B cell (primary cell): Measurements from ENCODE around the gene ZNF189. TPM values are rescaled to one million over a fixed set of nuclear protein-coding genes. Genes with fewer than 3 reads are reported as not detected.

ENCODE experiments used
- ATAC-seq: fragments of 200-7000 bp; cut with Tn5 transposase; one replicate; pipeline ENCODE4 v1.10.0; 2021; ENCODE audit warnings: low read depth, mild to moderate bottlenecking, moderate number of reproducible peaks, moderate library complexity
- CTCF ChIA-PET: fragments of 350-600 bp; sonication (Branson Sonifier 250); formaldehyde crosslinking; loops from one replicate; lab custom pipeline; 2021; ENCODE audit warnings: antibody characterized with exemption, inconsistent platforms; lab: Charles Lee
- POLR2A ChIA-PET: fragments of 350-600 bp; sonication (Branson Sonifier 250); formaldehyde crosslinking; loops from one replicate; lab custom pipeline; 2021; ENCODE audit warnings: antibody characterized with exemption; lab: Charles Lee
- DNase-seq: peaks from one replicate; pipeline ENCODE4 v3.0.0; 2013
- H2AFZ ChIP-seq: 2 replicates; pipeline ENCODE4 v1.6.1; 2012; ENCODE audit warnings: mild to moderate bottlenecking, low read depth, low read length; ENCODE audit not compliant: insufficient read depth, poor library complexity, severe bottlenecking
- H3K27ac ChIP-seq, 2 donors: 1 replicate in 1 of 2; 2 replicates in 1 of 2; pipeline ENCODE4 v1.5.1; 2012 to 2013; ENCODE audit warnings: low read length in 2 of 2, mild to moderate bottlenecking in 2 of 2, moderate library complexity in 1 of 2
- H3K27me3 ChIP-seq, 4 experiments: fragments of 200-600 bp in 1 of 4; sonication (generic) in 1 of 4; replicated peaks in 1 of 4; 1 replicate in 2 of 4; 2 replicates in 2 of 4; pipeline versions ENCODE4 v1.6.1 to v1.7.0; 2013 to 2016; ENCODE audit warnings: low read length in 3 of 4, mild to moderate bottlenecking in 2 of 4, mixed read lengths in 1 of 4, moderate library complexity in 1 of 4; ENCODE audit not compliant: insufficient read depth in 4 of 4, control insufficient read depth in 3 of 4; ENCODE audit errors: control extremely low read depth in 1 of 4
- H3K36me3 ChIP-seq, 2 experiments: replicated peaks in 1 of 2; 1 replicate in 1 of 2; 2 replicates in 1 of 2; pipeline versions ENCODE4 v1.6.1 to v1.7.1; 2013; ENCODE audit warnings: low read length in 1 of 2; ENCODE audit not compliant: insufficient read depth in 2 of 2, control insufficient read depth in 1 of 2; ENCODE audit errors: control extremely low read depth in 1 of 2, extremely low read depth in 1 of 2
- H3K4me1 ChIP-seq, 2 donors: fragments of 200-600 bp in 1 of 2; sonication (generic) in 1 of 2; 1 replicate in 1 of 2; 2 replicates in 1 of 2; pipeline versions ENCODE4 v1.5.1 to v1.6.1; 2013 to 2017; ENCODE audit warnings: low read length in 2 of 2; ENCODE audit not compliant: control insufficient read depth in 2 of 2, insufficient read depth in 2 of 2
- H3K4me2 ChIP-seq: replicated peaks from 2 replicates; pipeline ENCODE3; 2012; ENCODE audit warnings: mild to moderate bottlenecking, low read depth, low read length; ENCODE audit not compliant: poor library complexity, severe bottlenecking
- H3K4me3 ChIP-seq, 5 experiments: fragments of 200-600 bp in 1 of 5; sonication (generic) in 1 of 5; 1 replicate in 3 of 5; 2 replicates in 2 of 5; pipeline versions ENCODE4 v1.5.1 to v1.7.0; 2011 to 2016; ENCODE audit warnings: low read length in 4 of 5, mild to moderate bottlenecking in 4 of 5, low read depth in 2 of 5, control low read depth in 1 of 5, moderate library complexity in 1 of 5; ENCODE audit not compliant: insufficient read depth in 1 of 5; ENCODE audit errors: control extremely low read depth in 1 of 5, extremely low read depth in 1 of 5
- H3K79me2 ChIP-seq: fragments of 200-600 bp; sonication (generic); one replicate; pipeline ENCODE4 v1.6.0; 2016; ENCODE audit warnings: low read length; ENCODE audit not compliant: control insufficient read depth, insufficient read depth
- H3K9ac ChIP-seq: fragments of 200-600 bp; sonication (generic); 2 replicates; pipeline ENCODE4 v1.6.1; 2017; ENCODE audit warnings: mild to moderate bottlenecking, low read length, moderate library complexity
- H3K9me3 ChIP-seq, 3 donors: one replicate each; pipeline versions ENCODE4 v1.6.1 to v1.7.1; 2013; ENCODE audit warnings: low read length in 2 of 3; ENCODE audit not compliant: control insufficient read depth in 2 of 3, insufficient read depth in 1 of 3; ENCODE audit errors: control extremely low read depth in 1 of 3
- H4K20me1 ChIP-seq: 2 replicates; pipeline ENCODE4 v1.6.0; 2012; ENCODE audit warnings: mild to moderate bottlenecking, low read length; ENCODE audit not compliant: insufficient read depth, control insufficient read depth, poor library complexity, severe bottlenecking
- H3K27ac Mint-ChIP-seq: one replicate; pipeline ENCODE4 v1.8.0; 2021; ENCODE audit warnings: mixed read lengths
- H3K27me3 Mint-ChIP-seq: one replicate; pipeline ENCODE4 v1.8.0; 2021; ENCODE audit warnings: mixed read lengths
- H3K4me1 Mint-ChIP-seq: one replicate; pipeline ENCODE4 v1.8.0; 2021; ENCODE audit warnings: mixed read lengths
- H3K4me3 Mint-ChIP-seq: one replicate; pipeline ENCODE4 v1.8.0; 2021; ENCODE audit warnings: mixed read lengths
- H3K9me3 Mint-ChIP-seq: one replicate; pipeline ENCODE4 v1.8.0; 2022; ENCODE audit warnings: mixed read lengths; ENCODE audit not compliant: insufficient read depth
- EZH2 ChIP-seq: IDR thresholded peaks from 2 replicates; pipeline ENCODE4 v1.6.1; 2012; ENCODE audit warnings: borderline replicate concordance, low read depth, mild to moderate bottlenecking, moderate library complexity, low read length; ENCODE audit not compliant: insufficient read depth, poor library complexity, severe bottlenecking
- WGBS: methylation state at CpG from one replicate; pipeline ENCODE4 v1.1.5; 2013; ENCODE audit warnings: missing lambda C conversion rate; ENCODE audit not compliant: insufficient coverage; 5-methylcytosine and 5-hydroxymethylcytosine counted together
- intact Hi-C: fragments of 100-400 bp; cut with micrococcal nuclease; formaldehyde crosslinking; loops from one replicate; pipeline ENCODE4 v1.10.0; 2022
- polyA plus RNA-seq: library from polyadenylated mRNA; depleted of rRNA; stranded (reverse); fragments of >200 nt; gene quantifications from 2 replicates; pipeline ENCODE4 v1.2.3, GENCODE V29; 2012
- total RNA-seq, 2 donors: library from RNA; stranded (reverse); fragments of 120-200 nt in 1 of 2; gene quantifications; 1 replicate in 1 of 2; 2 replicates in 1 of 2; pipeline versions ENCODE4 v1.2.3 to v1.2.4, GENCODE V29; 2013 to 2022
- TF ChIP-seq, protein P1 (sequence below): fragments of 200-600 bp; IDR thresholded peaks from one replicate; pipeline ENCODE4 v1.8.0; 2022; ENCODE audit warnings: antibody characterized with exemption, mild to moderate bottlenecking

ZNF189 gene
- total and polyA plus RNA-seq, 2 donors (not counting 1 experiment from before 2014, with no cell fraction given) = 4.0 to 25.7 TPM

DNA sequence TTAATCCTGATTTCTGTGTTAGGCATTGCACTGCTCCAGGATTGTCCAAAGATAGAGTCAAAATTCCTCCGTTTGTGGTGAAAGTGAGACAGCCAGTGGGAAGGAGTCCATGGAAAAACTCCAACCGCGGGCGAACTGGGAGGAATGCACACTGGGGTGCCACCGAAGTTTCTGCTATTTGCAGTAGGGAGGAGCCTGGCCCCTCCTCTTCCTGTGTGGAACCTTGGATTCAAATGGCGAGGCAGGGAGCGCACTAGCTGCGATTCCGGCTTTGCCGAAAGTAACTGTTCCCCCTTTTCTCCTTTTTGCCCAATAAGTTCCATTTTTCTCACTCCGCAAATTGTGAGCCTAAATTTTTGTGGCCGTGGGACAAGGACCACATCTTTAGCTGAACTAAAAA is 23.1 kb upstream of the ZNF189 start:
- WGBS = 92% methylated on average over 12 of the region's 12 CpGs
- Histone ChIP-seq H3K4me2 (no peak overlapping the region), H3K27ac (no peak overlapping the region), H3K36me3 (no peaks in the 10 kb centered on the region), H3K9ac (no peak overlapping the region), H2AFZ (no peak overlapping the region), H3K27me3 (no peaks in the 10 kb centered on the region), H3K4me3 (no peak overlapping the region), H4K20me1 (no peaks in the 10 kb centered on the region), H3K4me1 (no peaks in the 10 kb centered on the region), H3K79me2 (no peaks in the 10 kb centered on the region), H3K9me3 (peaks cover 0 to 2% (median 0%) of the 10 kb centered on the region in 3 donors)
- intact Hi-C loops = no loop called here
- H3K4me3 Mint-ChIP-seq = no peak overlapping the region
- H3K4me1 Mint-ChIP-seq = no peaks in the 10 kb centered on the region
- H3K27ac Mint-ChIP-seq = no peak overlapping the region
- POLR2A ChIA-PET = no interaction called here
- no peak for TF ChIP-seq EZH2
- TF ChIP-seq, protein P1, sequence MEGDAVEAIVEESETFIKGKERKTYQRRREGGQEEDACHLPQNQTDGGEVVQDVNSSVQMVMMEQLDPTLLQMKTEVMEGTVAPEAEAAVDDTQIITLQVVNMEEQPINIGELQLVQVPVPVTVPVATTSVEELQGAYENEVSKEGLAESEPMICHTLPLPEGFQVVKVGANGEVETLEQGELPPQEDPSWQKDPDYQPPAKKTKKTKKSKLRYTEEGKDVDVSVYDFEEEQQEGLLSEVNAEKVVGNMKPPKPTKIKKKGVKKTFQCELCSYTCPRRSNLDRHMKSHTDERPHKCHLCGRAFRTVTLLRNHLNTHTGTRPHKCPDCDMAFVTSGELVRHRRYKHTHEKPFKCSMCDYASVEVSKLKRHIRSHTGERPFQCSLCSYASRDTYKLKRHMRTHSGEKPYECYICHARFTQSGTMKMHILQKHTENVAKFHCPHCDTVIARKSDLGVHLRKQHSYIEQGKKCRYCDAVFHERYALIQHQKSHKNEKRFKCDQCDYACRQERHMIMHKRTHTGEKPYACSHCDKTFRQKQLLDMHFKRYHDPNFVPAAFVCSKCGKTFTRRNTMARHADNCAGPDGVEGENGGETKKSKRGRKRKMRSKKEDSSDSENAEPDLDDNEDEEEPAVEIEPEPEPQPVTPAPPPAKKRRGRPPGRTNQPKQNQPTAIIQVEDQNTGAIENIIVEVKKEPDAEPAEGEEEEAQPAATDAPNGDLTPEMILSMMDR = no peak
- H3K9me3 Mint-ChIP-seq = peaks cover 2% of the 10 kb centered on the region
- peaks cover 43% of the 10 kb centered on the region for H3K27me3 Mint-ChIP-seq
- ATAC-seq (no peak), DNase-seq (no peak)
- CTCF ChIA-PET = no interaction called here

DNA sequence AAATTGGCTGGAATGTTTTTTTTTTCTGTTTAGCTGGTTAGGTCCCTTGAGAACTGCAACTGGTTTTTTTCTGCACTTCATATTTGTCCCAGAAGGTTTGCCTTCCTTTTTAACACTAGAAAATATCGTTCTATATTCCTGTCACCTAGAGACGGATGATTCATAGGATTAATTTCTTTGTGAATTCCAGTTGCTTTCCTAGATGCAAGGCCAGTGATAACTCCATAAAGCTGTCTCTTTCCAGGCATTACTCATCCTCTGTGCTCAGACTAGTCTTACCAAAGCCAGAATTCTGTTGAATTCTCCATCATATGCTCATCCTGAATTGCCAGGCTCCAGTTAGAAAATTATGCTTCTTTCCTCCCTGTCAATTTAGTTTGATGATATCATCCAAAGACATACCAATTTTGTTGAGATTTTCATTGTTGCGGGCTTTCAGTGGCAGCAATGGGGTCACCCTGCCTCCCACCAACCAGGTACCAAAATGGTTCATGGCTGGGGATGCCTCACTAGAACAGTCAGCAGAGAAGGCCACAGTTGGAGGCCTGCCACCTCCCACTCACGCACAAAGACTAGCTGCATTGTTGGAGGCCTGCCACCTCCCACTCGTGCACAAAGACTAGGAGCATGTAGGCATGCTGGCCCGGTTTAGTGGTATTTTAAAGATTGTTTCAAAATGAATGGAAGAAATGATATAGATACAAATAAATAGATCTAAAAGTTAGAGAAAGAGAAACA is 22.4 kb upstream of the ZNF189 start:
- Histone ChIP-seq H2AFZ (no peak overlapping the region), H3K9me3 (peaks cover 0 to 2% (median 0%) of the 10 kb centered on the region in 3 donors), H3K36me3 (no peaks in the 10 kb centered on the region), H3K79me2 (no peaks in the 10 kb centered on the region), H3K4me2 (no peak overlapping the region), H3K27ac (no peak overlapping the region), H4K20me1 (no peaks in the 10 kb centered on the region), H3K4me3 (no peak overlapping the region), H3K4me1 (no peaks in the 10 kb centered on the region), H3K27me3 (no peaks in the 10 kb centered on the region), H3K9ac (no peak overlapping the region)
- no peak overlapping the region for H3K27ac Mint-ChIP-seq
- ATAC-seq (no peak), DNase-seq (no peak)
- H3K4me1 Mint-ChIP-seq = no peaks in the 10 kb centered on the region
- H3K27me3 Mint-ChIP-seq = peaks cover 38% of the 10 kb centered on the region
- POLR2A ChIA-PET = no interaction called here
- 89% methylated on average over 3 of the region's 6 CpGs for WGBS
- CTCF ChIA-PET = no interaction called here
- intact Hi-C loops = no loop called here
- H3K4me3 Mint-ChIP-seq = no peak overlapping the region
- TF ChIP-seq, protein P1 = no peak
- no peak for TF ChIP-seq EZH2
- H3K9me3 Mint-ChIP-seq = peaks cover 2% of the 10 kb centered on the region
